GM12891 (cell line): ENCODE results near the gene NBAS.

Experiments
- PAX5 ChIP-seq: IDR thresholded peaks from 2 replicates; pipeline ENCODE4 v1.6.1; 2011; ENCODE audit warnings: low read length, moderate library complexity, mild to moderate bottlenecking; ENCODE audit not compliant: insufficient read depth, severe bottlenecking
- POLR2A ChIP-seq: IDR thresholded peaks from 2 replicates; pipeline ENCODE4 v1.6.1; 2011; ENCODE audit warnings: low read depth, low read length, control low read depth
- POLR2AphosphoS5 ChIP-seq: IDR thresholded peaks from 2 replicates; pipeline ENCODE4 v1.6.1; 2011; ENCODE audit warnings: low read depth, low read length, control low read depth
- POU2F2 ChIP-seq: IDR thresholded peaks from 2 replicates; pipeline ENCODE4 v1.6.1; 2011; ENCODE audit warnings: low read depth, mild to moderate bottlenecking, control low read depth, low read length, moderate library complexity
- SPI1 ChIP-seq: IDR thresholded peaks from 2 replicates; pipeline ENCODE4 v1.6.1; 2011; ENCODE audit warnings: low read depth, low read length, control low read depth

- no peak for TF ChIP-seq POLR2AphosphoS5
- TF ChIP-seq POLR2A: no peak
- no peak for TF ChIP-seq PAX5
- no peak for TF ChIP-seq SPI1
- TF ChIP-seq POU2F2: no peak
Observed at GRCh38 chr2:15367205-15367604, 193.9 kb downstream of the NBAS start.
